GM12875 (cell line): Measurements from ENCODE around the gene PFN3.
"Not testable (repeated sequence)": the region's sequence is repeated elsewhere in the genome, so short reads cannot be mapped to it uniquely, and the experiment has no call there.

ENCODE experiments used
- H3K4me3 ChIP-seq: one replicate; pipeline ENCODE4 v1.5.1; 2011; ENCODE audit warnings: low read depth, low read length, control low read depth
- CTCF ChIP-seq: IDR thresholded peaks from 2 replicates; pipeline ENCODE4 v1.5.1; 2011; ENCODE audit warnings: low read depth, mild to moderate bottlenecking, control low read depth, inconsistent platforms, low read length, moderate library complexity, borderline replicate concordance; ENCODE audit not compliant: insufficient read depth

Gene PFN3

GRCh38 chr5:177362610-177363507, 37.6 kb downstream of the PFN3 start:
- peak overlapping the region; percentile 48 for H3K4me3 ChIP-seq
- no peak for TF ChIP-seq CTCF

GRCh38 chr5:177362292-177362609, 38.2 kb downstream of the PFN3 start:
- H3K4me3 ChIP-seq = peak overlapping the region; percentile 48
- TF ChIP-seq CTCF = no peak

GRCh38 chr5:177361418-177362291, 38.8 kb downstream of the PFN3 start:
- TF ChIP-seq CTCF = peak; percentile 39; the same call in 1 of the 2 replicates
- peak overlapping the region; percentile 15 for H3K4me3 ChIP-seq

GRCh38 chr5:177360740-177361139, 39.7 kb downstream of the PFN3 start:
- H3K4me3 ChIP-seq = not testable (repeated sequence)

GRCh38 chr5:177359860-177360259, 40.6 kb downstream of the PFN3 start:
- H3K4me3 ChIP-seq = peak overlapping the region; percentile 88
- no peak for TF ChIP-seq CTCF

DNA sequence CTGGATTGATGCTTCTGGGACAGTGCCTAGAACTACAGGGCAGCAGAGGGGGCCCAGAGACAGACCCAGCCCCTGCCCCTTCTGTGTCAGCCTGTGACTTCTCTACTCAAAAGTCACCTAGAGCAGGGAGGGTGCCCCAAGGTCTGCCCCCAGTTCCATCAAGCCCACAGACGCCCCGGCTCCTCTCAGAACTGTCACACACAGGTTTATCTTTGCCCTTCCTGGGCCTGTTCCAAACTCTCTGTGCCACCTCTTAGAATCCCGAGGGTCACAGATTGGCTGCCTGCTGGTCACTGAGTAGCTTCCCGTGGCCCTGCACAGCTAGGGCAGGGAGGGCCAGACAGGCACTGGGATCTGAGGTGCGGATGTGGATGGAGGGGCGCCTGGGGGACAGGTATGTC, 41.0 kb downstream of the PFN3 start:
- TF ChIP-seq CTCF = no peak
- peak overlapping the region; percentile 88 for H3K4me3 ChIP-seq

DNA sequence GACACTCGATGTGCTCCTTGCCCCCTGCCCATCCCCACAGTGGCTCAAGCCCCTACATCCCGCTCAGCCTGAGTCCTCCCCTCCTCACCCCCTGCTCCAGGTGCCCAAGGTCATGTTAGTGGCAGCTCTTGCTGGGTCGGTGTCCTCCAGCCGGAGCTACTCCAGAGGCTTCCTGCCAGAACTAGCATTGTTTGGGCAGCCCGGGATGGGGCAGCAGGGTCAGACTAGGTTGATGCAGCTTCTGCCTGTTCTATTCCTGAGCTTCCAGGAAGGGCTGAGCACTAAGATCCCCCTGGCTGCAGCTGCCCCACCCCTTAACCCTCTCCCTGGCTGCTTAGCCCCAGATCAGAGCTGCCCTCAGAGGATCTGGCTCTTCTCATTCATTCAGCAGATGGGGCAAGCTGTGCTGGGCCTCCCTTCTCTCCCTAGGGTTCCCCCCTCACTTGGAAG, 42.1 kb downstream of the PFN3 start:
- H3K4me3 ChIP-seq = peak overlapping the region; percentile 88
- no peak for TF ChIP-seq CTCF
